Panc1 (cell line): ENCODE results near the gene TMED10. TPM values are rescaled to one million over a fixed set of nuclear protein-coding genes. Genes with fewer than 3 reads are reported as not detected.
A peak's percentile ranks its signal among the peaks of the same experiment; 100 is the strongest.

Experiments
- ATAC-seq: fragments of 200-7000 bp; cut with Tn5 transposase; 2 replicates; pipeline ENCODE4 v1.9.1; 2020; ENCODE audit warnings: mild to moderate bottlenecking, moderate library complexity
- BruUV-seq: library from RNA; stranded (reverse); fragments of 400-500 nt; replicated peaks from 2 replicates; lab custom pipeline; 2021; lab: Mats Ljungman, UMichigan
- CTCF ChIA-PET: fragments of 300-600 bp; sonication (Branson Sonifier 250); formaldehyde crosslinking; loops from one replicate; lab custom pipeline; 2022; ENCODE audit warnings: antibody characterized with exemption; lab: Charles Lee
- POLR2A ChIA-PET: fragments of 300-600 bp; sonication (Branson Sonifier 250); formaldehyde crosslinking; loops from one replicate; lab custom pipeline; 2022; ENCODE audit warnings: antibody characterized with exemption; lab: Charles Lee
- DNase-seq: peaks from one replicate; pipeline ENCODE4 v3.0.0-alpha.2; 2010; ENCODE audit warnings: low read depth, low spot score
- H3K27ac ChIP-seq: 2 replicates; pipeline ENCODE4 v1.5.1; 2011; ENCODE audit warnings: mild to moderate bottlenecking, low read length, inconsistent platforms
- H3K27me3 ChIP-seq: fragments of 200-500 bp; sonication (Bioruptor generic); 2 replicates; pipeline ENCODE4 v1.6.0; 2014; ENCODE audit warnings: low read length, inconsistent platforms; ENCODE audit not compliant: control insufficient read depth, insufficient read depth
- H3K36me3 ChIP-seq: fragments of 200-500 bp; sonication (Bioruptor generic); 2 replicates; pipeline ENCODE4 v1.5.1; 2014; ENCODE audit warnings: inconsistent platforms, mild to moderate bottlenecking, low read length, moderate library complexity; ENCODE audit not compliant: control insufficient read depth, insufficient read depth
- H3K4me1 ChIP-seq: 2 replicates; pipeline ENCODE4 v1.5.1; 2011; ENCODE audit warnings: inconsistent platforms, mild to moderate bottlenecking, low read length, moderate library complexity; ENCODE audit not compliant: control insufficient read depth, insufficient read depth
- H3K4me3 ChIP-seq, 2 experiments: 2 replicates each; pipeline ENCODE4 v1.5.1; 2011 to 2012; ENCODE audit warnings: low read depth in 2 of 2, low read length in 2 of 2, mild to moderate bottlenecking in 2 of 2, inconsistent platforms in 1 of 2, moderate library complexity in 1 of 2
- H3K9me3 ChIP-seq: fragments of 200-500 bp; sonication (Bioruptor generic); 2 replicates; pipeline ENCODE4 v1.5.1; 2014; ENCODE audit warnings: low read depth, mild to moderate bottlenecking, inconsistent platforms, low read length, moderate library complexity; ENCODE audit not compliant: control insufficient read depth, insufficient read depth
- POLR2AphosphoS5 ChIP-seq: IDR thresholded peaks from 2 replicates; pipeline ENCODE4 v1.6.1; 2012; ENCODE audit warnings: mild to moderate bottlenecking, low read depth, low read length, moderate library complexity
- SIN3A ChIP-seq: IDR thresholded peaks from 2 replicates; pipeline ENCODE4 v1.6.1; 2012; ENCODE audit warnings: low read depth, mild to moderate bottlenecking, low read length, moderate library complexity, borderline replicate concordance; ENCODE audit not compliant: insufficient read depth
- TCF7L2 ChIP-seq: IDR thresholded peaks from 2 replicates; pipeline ENCODE4 v1.6.1; 2011; ENCODE audit warnings: mild to moderate bottlenecking, low read depth, low read length, inconsistent platforms
- in situ Hi-C: cut with HindIII; loops from 2 replicates; pipeline ENCODE4 v1.10.0; 2016; ENCODE audit warnings: low sequenced_read_pairs, low pct_unique_long_range_greater_than_20kb
- intact Hi-C: fragments of 100-400 bp; cut with micrococcal nuclease; formaldehyde crosslinking; loops from one replicate; pipeline ENCODE4 v1.10.0; 2022; ENCODE audit not compliant: unreplicated experiment
- total RNA-seq: library from RNA; stranded (reverse); gene quantifications from one replicate; pipeline ENCODE4 v1.2.1, GENCODE V29; 2021; ENCODE audit not compliant: unreplicated experiment
- TF ChIP-seq, protein P1 (sequence below), 2 experiments: IDR thresholded peaks; 2 replicates each; pipeline ENCODE4 v1.6.1; 2011 to 2012; ENCODE audit warnings: low read depth in 2 of 2, control low read depth in 1 of 2, low read length in 1 of 2, mild to moderate bottlenecking in 1 of 2, moderate library complexity in 1 of 2; ENCODE audit not compliant: insufficient read depth in 1 of 2
- TF ChIP-seq, protein P2 (sequence below): fragments of 450-650 bp; IDR thresholded peaks from 2 replicates; pipeline ENCODE4 v1.5.1; 2017; ENCODE audit warnings: mild to moderate bottlenecking

The TMED10 gene
- total RNA-seq, 1 experiment from 2014 or later, result 183 TPM

DNA sequence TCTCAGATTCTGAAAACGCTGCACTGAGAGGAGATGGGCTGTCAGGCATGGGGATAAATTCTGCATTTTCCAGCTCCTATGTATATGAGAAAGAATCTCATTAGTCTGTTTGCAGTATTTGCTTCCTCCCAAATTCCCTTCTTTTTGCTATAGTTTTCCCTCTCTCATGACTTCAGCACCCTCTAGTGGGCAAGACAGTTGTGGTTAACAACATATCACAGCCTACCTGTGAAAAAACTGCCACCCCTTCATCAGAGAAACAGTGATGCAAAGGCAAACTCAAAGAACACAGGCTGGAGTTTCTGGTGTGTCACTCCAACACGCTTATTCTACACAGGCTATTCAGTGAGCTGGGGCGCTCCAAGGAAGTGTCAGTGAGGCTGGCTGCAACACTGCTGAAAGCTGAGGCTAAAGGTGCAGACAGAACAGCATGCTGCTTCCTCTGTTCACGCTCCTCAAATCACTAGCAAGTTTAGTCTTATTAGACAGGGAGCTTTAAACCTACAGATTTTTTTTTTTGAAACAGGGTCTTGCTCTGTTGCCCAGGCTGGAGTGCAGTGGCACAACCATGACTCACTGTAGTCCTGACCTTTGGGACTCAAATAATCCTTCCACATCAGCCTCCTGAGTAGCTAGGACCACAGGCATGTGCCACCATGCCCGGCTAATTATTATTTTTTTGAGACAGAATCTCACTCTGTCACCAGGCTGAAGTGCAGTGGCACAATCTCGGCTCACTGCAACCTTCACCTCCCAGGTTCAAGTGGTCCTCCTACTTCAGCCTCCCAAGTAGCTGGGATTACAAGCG is 87.6 kb downstream of the TMED10 start:
- CTCF ChIA-PET, result interaction anchor here (0.6 to 1.7 kb wide), 3 partner anchors 144 to 228 kb away, joined by 3 to 9 read pairs (median 5); no protein-coding TSS in a partner anchor

DNA sequence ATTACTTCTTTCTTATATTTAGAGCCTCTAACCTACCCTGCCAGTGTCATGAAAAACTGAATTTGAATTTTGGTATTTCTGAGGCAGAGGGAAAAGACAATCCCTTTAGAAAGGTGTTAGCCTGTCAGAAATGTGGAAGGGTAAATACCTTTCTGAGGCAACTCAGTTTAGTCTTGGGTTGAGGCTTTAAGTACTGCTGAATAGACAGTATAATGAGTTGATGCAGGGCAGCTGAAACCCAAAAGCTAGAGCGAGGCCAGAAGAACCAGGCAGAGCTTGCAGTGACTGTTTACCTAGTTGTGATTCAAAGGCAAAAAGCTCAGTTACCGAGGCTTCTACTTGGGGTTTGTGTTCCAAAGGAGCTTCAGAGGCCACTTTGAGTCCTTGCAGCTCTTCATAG is 88.3 kb downstream of the TMED10 start:
- in situ Hi-C loops, result no loop called here
- Histone ChIP-seq H3K27me3 (no peaks in the 10 kb centered on the region), H3K4me1 (no peaks in the 10 kb centered on the region), H3K27ac (no peak overlapping the region), H3K9me3 (no peaks in the 10 kb centered on the region), H3K36me3 (peaks cover 7% of the 10 kb centered on the region; the same call in 1 of the 2 replicates), H3K4me3 (no peak overlapping the region)
- no TSS peak for BruUV-seq
- TF ChIP-seq, protein P1, sequence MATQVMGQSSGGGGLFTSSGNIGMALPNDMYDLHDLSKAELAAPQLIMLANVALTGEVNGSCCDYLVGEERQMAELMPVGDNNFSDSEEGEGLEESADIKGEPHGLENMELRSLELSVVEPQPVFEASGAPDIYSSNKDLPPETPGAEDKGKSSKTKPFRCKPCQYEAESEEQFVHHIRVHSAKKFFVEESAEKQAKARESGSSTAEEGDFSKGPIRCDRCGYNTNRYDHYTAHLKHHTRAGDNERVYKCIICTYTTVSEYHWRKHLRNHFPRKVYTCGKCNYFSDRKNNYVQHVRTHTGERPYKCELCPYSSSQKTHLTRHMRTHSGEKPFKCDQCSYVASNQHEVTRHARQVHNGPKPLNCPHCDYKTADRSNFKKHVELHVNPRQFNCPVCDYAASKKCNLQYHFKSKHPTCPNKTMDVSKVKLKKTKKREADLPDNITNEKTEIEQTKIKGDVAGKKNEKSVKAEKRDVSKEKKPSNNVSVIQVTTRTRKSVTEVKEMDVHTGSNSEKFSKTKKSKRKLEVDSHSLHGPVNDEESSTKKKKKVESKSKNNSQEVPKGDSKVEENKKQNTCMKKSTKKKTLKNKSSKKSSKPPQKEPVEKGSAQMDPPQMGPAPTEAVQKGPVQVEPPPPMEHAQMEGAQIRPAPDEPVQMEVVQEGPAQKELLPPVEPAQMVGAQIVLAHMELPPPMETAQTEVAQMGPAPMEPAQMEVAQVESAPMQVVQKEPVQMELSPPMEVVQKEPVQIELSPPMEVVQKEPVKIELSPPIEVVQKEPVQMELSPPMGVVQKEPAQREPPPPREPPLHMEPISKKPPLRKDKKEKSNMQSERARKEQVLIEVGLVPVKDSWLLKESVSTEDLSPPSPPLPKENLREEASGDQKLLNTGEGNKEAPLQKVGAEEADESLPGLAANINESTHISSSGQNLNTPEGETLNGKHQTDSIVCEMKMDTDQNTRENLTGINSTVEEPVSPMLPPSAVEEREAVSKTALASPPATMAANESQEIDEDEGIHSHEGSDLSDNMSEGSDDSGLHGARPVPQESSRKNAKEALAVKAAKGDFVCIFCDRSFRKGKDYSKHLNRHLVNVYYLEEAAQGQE (IDR thresholded peaks at IDR 0.05; ENCODE audit: insufficient read depth in 1 of 2, low read depth in 2 of 2, low read length in 1 of 2), result no peak
- TF ChIP-seq, protein P2, sequence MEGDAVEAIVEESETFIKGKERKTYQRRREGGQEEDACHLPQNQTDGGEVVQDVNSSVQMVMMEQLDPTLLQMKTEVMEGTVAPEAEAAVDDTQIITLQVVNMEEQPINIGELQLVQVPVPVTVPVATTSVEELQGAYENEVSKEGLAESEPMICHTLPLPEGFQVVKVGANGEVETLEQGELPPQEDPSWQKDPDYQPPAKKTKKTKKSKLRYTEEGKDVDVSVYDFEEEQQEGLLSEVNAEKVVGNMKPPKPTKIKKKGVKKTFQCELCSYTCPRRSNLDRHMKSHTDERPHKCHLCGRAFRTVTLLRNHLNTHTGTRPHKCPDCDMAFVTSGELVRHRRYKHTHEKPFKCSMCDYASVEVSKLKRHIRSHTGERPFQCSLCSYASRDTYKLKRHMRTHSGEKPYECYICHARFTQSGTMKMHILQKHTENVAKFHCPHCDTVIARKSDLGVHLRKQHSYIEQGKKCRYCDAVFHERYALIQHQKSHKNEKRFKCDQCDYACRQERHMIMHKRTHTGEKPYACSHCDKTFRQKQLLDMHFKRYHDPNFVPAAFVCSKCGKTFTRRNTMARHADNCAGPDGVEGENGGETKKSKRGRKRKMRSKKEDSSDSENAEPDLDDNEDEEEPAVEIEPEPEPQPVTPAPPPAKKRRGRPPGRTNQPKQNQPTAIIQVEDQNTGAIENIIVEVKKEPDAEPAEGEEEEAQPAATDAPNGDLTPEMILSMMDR, result no peak
- no peak for TF ChIP-seq POLR2AphosphoS5
- TF ChIP-seq TCF7L2, result no peak
- no peak for TF ChIP-seq SIN3A
- no peak for DNase-seq
- ATAC-seq, result no peak
- ChIA-PET POLR2A (interaction anchor here (1.4 kb wide), 1 partner anchor 19 kb away, joined by 3 read pairs; the partner anchor contains the start of gene ZC2HC1C), CTCF (interaction anchor here (1.7 kb wide), 1 partner anchor 227 kb away, joined by 9 read pairs; no protein-coding TSS in a partner anchor)
- intact Hi-C loops, result loop anchor here (5.0 to 10.0 kb wide), 2 partner anchors 143 to 226 kb away; no protein-coding TSS in a partner anchor

More for the DNA sequence above, 87.6 kb downstream of the TMED10 start:
- TF ChIP-seq, protein P2, result peak; percentile 79
- no peak for TF ChIP-seq SIN3A
- intact Hi-C loops, result loop anchor here (5.0 to 10.0 kb wide), 2 partner anchors 144 to 226 kb away; no protein-coding TSS in a partner anchor
- H3K9me3 ChIP-seq, result no peaks in the 10 kb centered on the region
- POLR2A ChIA-PET, result interaction anchor here (0.6 to 1.4 kb wide), 2 partner anchors 20 to 130 kb away, joined by 3 to 4 read pairs; partner anchors contain the start of gene ZC2HC1C
- H3K4me1 ChIP-seq, result no peaks in the 10 kb centered on the region
- ATAC-seq (peak; percentile 80), DNase-seq (peak; percentile 41)
- H3K27me3 ChIP-seq, result no peaks in the 10 kb centered on the region
- H3K36me3 ChIP-seq, result peaks cover 8% of the 10 kb centered on the region
- in situ Hi-C loops, result no loop called here
- BruUV-seq, result no TSS peak
- no peak overlapping the region for H3K27ac ChIP-seq
- H3K4me3 ChIP-seq, result no peak overlapping the region
